Choroid plexus epithelial cell (primary cell): ENCODE measurements around the gene C16orf86.
"Not testable (repeated sequence)": the region's sequence is repeated elsewhere in the genome, so short reads cannot be mapped to it uniquely, and the experiment has no call there.

Source experiments
- DNase-seq: peaks from one replicate; pipeline ENCODE4 v3.0.0-alpha.2; 2010; ENCODE audit warnings: low read depth
- H3K4me3 ChIP-seq: 2 replicates; pipeline ENCODE4 v1.5.1; 2011; ENCODE audit warnings: low read depth, mild to moderate bottlenecking, control low read depth, low read length, moderate library complexity
- TF ChIP-seq, protein P1 (sequence below): conservative IDR thresholded peaks from 2 replicates; pipeline ENCODE4 v1.5.1; 2011; ENCODE audit warnings: low read depth, mild to moderate bottlenecking, control low read depth, inconsistent platforms, low read length, moderate library complexity

The C16orf86 gene

DNA sequence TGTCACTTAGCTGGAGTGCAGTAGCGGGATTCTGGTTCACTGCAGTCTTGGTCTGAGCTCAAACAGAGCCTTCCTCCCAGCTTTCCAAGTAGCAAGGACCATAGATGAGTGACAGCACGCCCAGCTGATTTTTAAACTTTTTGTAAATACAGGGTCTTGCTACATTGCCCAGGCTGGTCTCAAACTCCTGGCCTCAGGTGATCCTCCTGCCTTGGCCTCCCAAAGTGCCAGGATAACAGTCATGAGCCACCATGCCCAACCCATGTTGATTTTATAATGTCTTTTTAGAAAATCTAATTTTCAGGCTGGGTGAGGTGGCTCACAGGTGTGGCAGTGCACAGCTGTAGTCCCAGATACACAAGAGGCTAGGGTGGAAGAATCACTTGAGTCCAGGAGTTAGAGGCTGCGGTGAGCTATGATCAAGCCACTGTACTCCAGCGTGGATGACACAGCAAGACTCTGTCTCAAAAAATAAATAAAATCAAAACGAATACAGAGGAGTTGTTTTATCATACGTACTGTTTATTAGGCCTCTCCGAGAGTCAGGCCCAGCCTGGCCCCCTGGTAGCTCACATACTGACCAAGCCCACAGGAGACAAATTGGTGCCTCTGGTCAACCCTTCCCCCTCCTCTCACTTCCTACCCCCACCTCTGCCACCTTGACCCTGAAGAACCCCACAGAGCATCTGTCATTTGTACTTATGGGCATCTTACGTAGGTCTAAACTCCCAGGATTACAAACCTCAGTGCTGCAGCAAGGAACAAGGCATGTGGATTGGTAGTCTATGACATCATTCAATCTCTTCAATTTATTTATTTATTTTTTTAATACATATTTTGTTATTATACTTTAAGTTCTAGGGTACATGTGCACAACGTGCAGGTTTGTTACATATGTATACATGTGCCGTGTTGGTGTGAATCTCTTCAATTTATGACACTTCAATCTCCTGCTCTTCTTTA is 13.6 kb downstream of the C16orf86 start:
- H3K4me3 ChIP-seq, result no peak overlapping the region
- TF ChIP-seq, protein P1, sequence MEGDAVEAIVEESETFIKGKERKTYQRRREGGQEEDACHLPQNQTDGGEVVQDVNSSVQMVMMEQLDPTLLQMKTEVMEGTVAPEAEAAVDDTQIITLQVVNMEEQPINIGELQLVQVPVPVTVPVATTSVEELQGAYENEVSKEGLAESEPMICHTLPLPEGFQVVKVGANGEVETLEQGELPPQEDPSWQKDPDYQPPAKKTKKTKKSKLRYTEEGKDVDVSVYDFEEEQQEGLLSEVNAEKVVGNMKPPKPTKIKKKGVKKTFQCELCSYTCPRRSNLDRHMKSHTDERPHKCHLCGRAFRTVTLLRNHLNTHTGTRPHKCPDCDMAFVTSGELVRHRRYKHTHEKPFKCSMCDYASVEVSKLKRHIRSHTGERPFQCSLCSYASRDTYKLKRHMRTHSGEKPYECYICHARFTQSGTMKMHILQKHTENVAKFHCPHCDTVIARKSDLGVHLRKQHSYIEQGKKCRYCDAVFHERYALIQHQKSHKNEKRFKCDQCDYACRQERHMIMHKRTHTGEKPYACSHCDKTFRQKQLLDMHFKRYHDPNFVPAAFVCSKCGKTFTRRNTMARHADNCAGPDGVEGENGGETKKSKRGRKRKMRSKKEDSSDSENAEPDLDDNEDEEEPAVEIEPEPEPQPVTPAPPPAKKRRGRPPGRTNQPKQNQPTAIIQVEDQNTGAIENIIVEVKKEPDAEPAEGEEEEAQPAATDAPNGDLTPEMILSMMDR, result no peak
- no peak for DNase-seq

- TF ChIP-seq, protein P1, result no peak
- no peak for DNase-seq
- no peak overlapping the region for H3K4me3 ChIP-seq
Measured at GRCh38 chr16:67683767-67684166, 17.2 kb downstream of the C16orf86 start.

DNA sequence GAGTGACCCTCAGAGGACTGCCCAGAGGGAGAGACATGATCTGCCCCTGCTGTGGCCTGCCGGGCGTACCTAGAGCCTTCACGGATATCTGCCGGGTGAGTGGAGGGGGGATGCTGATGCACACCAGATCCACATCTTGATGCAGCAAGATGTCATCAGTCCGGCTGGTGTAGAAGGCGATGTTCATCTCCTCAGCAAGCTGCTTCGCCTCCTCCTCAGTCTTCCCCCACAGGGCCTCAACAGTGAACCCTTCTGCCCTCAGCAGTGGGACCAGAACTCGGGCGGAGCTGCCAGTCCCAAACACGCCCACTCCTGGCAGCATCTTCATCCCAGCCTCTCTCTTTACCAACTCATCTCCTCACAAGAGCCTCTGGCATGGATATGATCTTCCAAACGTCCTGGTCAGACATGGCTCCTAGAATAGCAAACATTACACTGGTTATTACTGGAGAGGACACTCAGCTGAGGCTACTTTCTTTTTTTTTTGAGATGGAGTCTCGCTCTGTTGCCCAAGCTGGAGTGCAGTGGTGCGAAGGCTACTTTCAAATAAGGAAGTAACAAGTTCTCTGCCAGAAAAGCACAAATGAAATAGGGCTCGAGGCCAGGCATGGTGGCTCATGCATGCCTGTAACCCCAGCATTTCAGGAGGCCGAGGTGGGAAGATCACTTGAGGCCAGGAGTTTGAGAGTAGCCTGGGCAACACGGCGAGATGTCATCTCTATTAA is 18.9 kb downstream of the C16orf86 start:
- no peak for DNase-seq

GRCh38 chr16:67693517-67694285 is 27.1 kb downstream of the C16orf86 start:
- not testable (repeated sequence) for H3K4me3 ChIP-seq, DNase-seq

More for the DNA sequence above, 18.9 kb downstream of the C16orf86 start:
- TF ChIP-seq, protein P1, result no peak
- no peak overlapping the region for H3K4me3 ChIP-seq

DNA sequence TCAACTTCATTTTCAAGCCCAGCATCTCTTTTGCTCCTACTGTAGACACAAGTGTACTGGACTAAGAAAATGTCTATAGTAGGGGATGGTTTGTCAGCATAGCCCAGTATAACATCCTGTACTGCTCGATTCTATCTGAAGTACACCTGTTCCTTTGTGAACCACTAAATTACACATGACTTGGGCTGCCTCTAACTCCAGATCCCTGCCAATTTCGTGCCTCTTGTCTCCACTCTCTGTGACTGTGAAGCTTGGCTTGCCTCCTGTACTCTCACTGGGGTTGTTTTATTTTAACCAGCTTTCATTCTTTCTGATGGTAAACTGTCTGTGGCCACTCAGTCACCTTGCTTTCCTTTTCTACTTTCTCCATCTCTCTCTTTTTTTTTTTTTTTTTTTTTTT is 28.0 kb downstream of the C16orf86 start:
- TF ChIP-seq, protein P1, result no peak
- H3K4me3 ChIP-seq, result no peak overlapping the region
- no peak for DNase-seq

DNA sequence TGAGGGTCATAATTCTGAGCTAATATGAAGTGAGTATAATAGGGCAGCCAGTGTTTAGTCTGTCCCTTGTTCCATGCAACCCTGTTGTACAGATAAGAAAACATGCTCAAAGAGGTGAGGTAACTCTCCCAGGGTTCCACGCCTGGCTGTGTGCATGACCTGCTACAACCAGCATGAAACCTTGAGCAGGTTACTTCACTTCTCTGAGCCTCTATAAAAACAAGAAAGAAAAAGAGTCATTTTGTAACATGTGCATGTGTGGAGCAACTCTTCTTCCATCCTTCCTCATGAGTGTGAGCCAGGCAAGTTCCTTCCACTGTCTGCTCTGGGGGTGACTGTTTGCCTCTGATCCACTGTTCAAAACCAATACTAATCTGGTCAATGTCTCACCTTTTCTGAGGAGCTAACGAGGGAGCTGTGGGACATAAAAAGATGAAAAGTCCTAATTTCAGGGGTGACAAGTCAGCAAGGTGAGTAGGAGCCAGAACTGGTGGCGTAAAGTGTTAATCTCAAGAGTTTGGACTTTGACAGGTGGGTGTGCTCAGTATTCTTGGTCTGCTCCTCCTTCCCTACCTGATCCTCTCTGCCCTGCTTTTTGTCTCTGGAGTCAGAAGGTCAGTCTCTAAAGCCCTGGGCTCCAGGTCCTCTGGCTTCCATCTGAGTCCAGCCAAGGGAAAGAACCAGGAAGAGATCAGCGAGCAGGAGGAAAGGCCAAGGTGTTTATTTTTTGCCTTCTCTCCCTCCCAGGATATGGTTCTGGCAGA is 31.0 kb downstream of the C16orf86 start:
- TF ChIP-seq, protein P1, result no peak
- DNase-seq, result no peak
- H3K4me3 ChIP-seq, result no peak overlapping the region

- H3K4me3 ChIP-seq, result no peak overlapping the region
- no peak for DNase-seq
- TF ChIP-seq, protein P1, result no peak
Measured at GRCh38 chr16:67699265-67699664, 32.7 kb downstream of the C16orf86 start.
